Measurements from ENCODE around the gene PSG1. TPM values are rescaled to one million over a fixed set of nuclear protein-coding genes. Genes with fewer than 3 reads are reported as not detected.
"Not testable (repeated sequence)": the region's sequence is repeated elsewhere in the genome, so short reads cannot be mapped to it uniquely, and the experiment has no call there.

Gene PSG1
- total RNA-seq, 1 donor from 2014 or later, result not detected

DNA sequence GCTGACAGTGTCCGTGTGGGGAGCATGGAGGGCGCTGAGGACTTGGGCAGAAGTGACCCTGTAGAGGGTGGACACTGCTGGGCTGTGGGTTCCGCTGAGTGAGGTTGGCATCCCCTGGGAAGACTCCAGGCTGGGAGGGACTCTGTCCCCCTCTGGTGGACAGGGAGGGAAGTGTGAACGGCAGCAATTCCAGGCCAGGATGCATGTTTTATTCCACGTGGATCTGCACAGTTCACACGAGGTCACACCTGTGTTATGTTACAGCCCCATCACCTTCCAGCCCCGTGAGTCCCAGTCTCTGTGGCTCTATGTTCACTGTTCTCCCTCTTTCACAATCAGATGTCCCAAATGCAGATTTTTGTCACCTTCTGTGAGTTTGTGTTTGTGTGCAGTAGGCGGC, 1.8 kb upstream of the PSG1 start:
- intact Hi-C loops (cut with micrococcal nuclease), result not testable (repeated sequence)

DNA sequence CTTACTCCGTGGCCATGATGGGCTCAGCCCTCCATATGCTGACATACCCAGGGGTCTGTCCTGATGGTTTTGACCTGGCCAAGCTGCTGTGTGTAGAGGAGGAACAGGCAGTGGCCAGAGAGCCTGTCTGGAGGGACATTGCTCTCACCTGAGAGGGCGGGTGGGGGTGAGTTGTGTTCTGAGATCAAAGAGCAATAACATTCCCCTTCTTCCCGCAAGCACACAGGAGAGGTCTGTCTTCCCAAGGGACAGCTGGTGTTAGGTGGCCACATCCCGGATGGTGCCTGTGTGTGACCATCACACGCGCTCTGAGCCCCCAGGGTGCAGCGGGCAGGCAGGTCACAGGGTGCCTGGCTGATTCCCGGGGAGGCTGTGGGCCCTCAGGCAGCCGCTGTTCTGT, 1.1 kb upstream of the PSG1 start:
- intact Hi-C loops (cut with micrococcal nuclease), result not testable (repeated sequence)

GRCh38 chr19:42876596-42876995, 2.9 kb downstream of the PSG1 start:
- intact Hi-C loops (cut with micrococcal nuclease), result not testable (repeated sequence)

DNA sequence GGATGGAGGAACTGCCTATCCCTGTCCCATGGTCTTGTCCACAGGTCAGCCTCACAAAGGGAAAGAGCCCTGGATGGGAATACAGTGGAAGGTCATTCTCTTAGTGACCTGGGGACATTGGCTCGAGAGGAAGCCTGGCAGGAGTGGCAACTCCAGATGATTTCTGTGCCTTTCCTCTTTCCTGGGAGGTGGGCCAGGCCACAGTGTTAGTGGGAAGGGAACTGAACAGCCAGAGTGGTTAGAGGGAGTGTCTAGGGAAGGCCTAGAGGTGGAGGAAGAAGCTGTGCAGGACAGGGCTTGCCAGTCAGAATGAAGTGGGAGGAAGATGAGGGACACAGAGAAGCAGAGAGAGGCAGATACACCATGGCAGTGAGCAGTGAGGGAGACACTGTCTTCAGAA, 3.6 kb downstream of the PSG1 start:
- intact Hi-C loops (cut with micrococcal nuclease), result not testable (repeated sequence)

- intact Hi-C loops (cut with micrococcal nuclease), result not testable (repeated sequence)
Observed at GRCh38 chr19:42874901-42875813, 4.4 kb downstream of the PSG1 start.

DNA sequence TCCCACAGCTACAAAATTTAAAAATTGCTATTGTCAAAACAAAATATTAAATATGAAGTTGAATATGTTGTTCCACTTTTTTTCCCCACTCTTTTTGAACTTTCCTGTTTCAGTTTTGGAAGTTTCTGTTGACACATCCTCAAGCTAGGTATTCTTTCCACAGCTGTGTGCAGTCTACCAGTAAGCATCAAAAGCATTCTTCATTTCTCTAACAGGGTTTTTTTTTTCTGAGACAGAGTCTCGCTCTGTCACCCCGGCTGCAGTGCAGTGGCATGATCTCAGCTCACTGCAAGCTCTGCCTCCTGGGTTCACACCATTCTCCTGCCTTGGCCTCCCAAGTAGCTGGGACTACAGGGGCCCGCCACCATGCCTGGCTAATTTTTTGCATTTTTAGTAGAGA, 5.4 kb downstream of the PSG1 start:
- intact Hi-C loops (cut with micrococcal nuclease), result not testable (repeated sequence)

- intact Hi-C loops (cut with micrococcal nuclease), result no loop called here
Observed at GRCh38 chr19:42872608-42873007, 6.9 kb downstream of the PSG1 start.

- intact Hi-C loops (cut with micrococcal nuclease), result no loop called here
Observed at GRCh38 chr19:42857544-42857867, 22.0 kb downstream of the PSG1 start.

DNA sequence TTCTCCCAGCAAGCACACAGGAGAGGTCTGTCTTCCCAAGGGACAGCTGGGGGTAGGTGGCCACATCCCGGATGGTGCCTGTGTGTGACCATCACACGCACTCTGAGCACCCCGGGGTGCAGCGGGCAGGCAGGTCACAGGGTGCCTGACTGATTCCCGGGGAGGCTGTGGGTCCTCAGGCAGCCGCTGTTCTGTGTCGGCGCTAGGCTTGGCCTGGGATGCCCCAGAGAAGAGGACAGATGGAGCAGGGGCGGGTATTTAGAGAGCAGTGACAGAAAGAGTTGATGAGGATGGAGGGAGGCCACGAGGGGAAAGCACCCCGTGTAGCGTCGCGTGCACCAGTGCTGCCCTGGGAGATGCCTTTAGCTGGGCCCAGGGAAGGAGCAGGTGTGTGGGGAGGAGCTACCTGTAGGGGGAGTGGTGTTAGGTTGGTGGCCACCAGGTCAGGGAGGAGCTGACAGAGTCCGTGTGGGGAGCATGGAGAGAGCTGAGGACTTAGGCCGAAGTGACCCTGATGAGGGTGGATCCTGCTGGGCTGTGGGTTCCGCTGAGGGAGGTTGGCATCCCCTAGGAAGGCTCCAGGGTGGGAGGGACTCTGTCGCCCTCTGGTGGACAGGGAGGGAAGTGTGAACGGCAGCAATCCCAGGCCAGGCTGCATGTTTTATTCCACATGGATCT, 22.5 kb downstream of the PSG1 start:
- intact Hi-C loops (cut with micrococcal nuclease), result not testable (repeated sequence)

DNA sequence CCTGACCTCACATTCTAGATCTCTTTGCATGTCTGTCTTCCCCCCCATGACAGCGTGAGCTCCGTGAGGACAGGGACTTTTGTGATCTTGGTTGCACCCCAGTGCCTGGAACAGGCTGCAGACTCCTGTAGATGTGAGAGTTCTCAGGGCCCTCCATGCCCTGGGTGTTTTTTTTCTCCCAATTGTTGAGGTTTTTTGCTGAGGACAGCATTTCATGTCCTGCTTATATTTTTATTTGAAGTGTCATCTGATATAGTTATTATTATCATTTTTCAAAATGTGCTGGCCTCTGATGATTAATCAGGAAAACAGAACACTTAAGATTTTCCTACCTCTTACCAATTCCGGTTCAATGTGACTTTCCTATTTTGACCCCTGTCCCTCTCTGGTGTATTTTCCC, 24.8 kb downstream of the PSG1 start:
- intact Hi-C loops (cut with micrococcal nuclease), result not testable (repeated sequence)

- intact Hi-C loops (cut with micrococcal nuclease), result not testable (repeated sequence)
Observed at GRCh38 chr19:42853231-42853630, 26.3 kb downstream of the PSG1 start.

DNA sequence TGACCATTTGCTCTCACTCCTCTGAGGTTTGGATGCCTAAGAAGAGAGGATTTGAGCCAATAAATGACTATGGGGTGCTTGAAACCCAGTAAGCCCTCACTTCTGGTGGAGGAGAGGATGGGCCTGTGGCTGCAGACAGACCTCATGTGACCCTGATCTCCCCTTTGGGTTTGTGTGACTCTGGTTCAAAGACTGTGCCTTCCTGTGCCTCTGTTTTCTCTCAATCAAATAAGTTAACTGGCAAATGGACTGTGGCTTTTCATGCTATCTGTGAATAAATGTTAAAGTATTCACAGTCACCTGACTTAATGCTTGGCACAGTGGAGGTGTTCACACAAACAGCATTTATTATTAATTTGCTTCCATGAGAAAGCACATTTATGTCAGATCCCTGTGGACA, 26.7 kb downstream of the PSG1 start:
- intact Hi-C loops (cut with micrococcal nuclease), result not testable (repeated sequence)

GRCh38 chr19:42851718-42852280, 27.7 kb downstream of the PSG1 start:
- intact Hi-C loops (cut with micrococcal nuclease), result not testable (repeated sequence)

GRCh38 chr19:42850981-42851717, 28.4 kb downstream of the PSG1 start:
- intact Hi-C loops (cut with micrococcal nuclease), result no loop called here

GRCh38 chr19:42846597-42846996, 32.9 kb downstream of the PSG1 start:
- intact Hi-C loops (cut with micrococcal nuclease), result no loop called here

DNA sequence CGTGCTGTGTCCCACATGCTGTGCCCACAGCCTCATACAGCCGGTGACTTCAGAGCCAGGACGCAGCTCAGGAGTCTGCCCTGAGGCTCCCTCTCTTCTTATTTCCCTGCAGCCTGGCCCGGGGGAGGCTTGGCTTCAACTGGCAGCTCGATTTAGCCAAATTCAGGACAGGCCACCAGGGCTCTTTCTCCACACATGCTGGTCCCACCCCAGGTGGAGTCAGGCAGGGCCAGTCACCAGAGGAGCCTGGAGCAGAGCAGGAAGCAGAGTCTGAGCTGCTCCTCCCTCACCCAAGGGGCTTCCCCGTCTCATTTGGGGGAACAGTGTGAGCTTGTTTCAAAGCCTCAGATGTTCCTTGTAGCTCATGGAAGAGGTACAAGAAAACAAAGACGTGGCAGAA, 35.9 kb downstream of the PSG1 start:
- intact Hi-C loops (cut with micrococcal nuclease), result not testable (repeated sequence)

DNA sequence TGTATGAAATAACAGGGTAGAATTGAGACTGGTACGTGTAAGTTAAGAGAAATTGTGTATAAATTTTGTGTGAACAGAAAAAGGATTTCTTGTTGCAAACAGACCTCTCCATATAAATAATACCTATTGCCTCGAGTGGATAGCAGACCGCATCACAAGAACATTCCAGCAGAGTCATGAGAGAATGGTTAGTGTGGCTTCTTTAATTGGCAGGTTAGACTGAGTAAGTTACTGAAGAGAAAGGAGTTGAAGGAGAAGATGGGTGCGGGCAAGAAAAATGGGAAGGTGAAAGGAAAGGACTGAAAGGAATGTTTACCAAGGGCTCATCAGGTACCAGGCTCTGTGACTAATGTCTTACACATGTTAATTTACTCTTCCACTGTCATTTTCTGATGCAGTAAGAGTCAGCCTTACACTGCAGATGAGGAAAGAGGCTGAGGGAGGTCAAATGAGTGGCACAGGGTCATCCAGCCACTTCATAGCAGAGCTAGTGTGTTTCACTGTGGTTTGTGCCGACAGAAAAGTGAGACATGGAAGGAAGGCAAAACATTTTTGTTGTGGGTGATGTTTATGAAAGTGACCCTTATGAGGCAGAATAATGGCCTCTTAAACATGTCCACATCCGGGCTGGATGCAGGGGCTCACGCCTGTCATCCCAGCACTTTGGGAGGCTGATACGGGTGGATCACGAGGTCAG, 46.6 kb downstream of the PSG1 start:
- intact Hi-C loops (cut with micrococcal nuclease), result not testable (repeated sequence)

DNA sequence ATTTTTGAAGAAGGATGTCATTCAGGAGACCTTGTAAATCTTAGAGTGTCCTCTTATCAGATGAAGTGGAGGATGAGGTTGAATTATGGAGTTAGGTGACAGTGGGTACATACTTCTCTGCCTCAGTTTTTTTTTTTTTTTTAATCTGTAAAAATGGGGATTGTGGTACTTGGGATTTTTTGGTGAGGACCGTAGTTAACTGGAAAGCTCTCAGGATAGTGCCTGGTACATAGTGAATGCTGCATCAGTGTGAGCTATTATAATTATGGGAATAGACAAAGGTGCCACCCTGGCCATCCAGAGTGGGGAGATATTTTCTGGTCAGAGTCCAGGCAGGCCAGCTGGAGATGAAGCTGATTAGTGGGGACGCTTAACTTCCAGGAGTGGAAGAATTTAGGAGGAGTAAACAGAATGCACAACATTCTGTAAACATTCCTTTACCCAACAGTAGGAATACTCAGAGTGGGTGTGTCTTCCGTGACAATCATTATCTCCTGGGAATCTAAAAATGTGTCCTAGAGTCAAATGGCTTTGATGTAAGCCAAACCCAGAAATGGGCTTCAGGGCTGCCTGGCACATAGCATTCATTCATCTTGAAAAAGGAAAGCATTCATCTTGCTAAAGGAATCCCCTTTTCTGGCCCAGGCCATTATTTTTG, 47.4 kb downstream of the PSG1 start:
- intact Hi-C loops (cut with micrococcal nuclease), result not testable (repeated sequence)

GRCh38 chr19:42831221-42832019, 48.1 kb downstream of the PSG1 start:
- intact Hi-C loops (cut with micrococcal nuclease), result no loop called here
